ENCODE data around the gene WFIKKN2. TPM values are rescaled to one million over a fixed set of nuclear protein-coding genes. Genes with fewer than 3 reads are reported as not detected.

The WFIKKN2 gene
- total and polyA plus RNA-seq, 2 of the 13 experiments (the other 11 are each of a cell fraction or from before 2014, with no cell fraction given): not detected

DNA sequence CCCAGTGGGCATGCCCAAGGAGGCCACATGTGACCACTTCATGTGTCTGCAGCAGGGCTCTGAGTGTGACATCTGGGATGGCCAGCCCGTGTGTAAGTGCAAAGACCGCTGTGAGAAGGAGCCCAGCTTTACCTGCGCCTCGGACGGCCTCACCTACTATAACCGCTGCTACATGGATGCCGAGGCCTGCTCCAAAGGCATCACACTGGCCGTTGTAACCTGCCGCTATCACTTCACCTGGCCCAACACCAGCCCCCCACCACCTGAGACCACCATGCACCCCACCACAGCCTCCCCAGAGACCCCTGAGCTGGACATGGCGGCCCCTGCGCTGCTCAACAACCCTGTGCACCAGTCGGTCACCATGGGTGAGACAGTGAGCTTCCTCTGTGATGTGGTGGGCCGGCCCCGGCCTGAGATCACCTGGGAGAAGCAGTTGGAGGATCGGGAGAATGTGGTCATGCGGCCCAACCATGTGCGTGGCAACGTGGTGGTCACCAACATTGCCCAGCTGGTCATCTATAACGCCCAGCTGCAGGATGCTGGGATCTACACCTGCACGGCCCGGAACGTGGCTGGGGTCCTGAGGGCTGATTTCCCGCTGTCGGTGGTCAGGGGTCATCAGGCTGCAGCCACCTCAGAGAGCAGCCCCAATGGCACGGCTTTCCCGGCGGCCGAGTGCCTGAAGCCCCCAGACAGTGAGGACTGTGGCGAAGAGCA, 4.4 kb downstream of the WFIKKN2 start:
- peaks cover 11 to 83% of the 10 kb centered on the region in 2 experiments; a peak in 4 of 5 replicates for H3K27me3 ChIP-seq (ENCODE audit: control insufficient read depth in 1 of 2, insufficient read depth in 2 of 2, low read length in 2 of 2)
- 62% methylated on average over 22 of the region's 29 CpGs for WGBS (ENCODE audit: low lambda C conversion rate)
- DNase-seq (ENCODE audit: low spot score): no peak
- no peaks in the 10 kb centered on the region for H3K79me2 ChIP-seq (ENCODE audit: insufficient read depth, low read length)
- H3K4me1 ChIP-seq (ENCODE audit: insufficient read depth, low read length): peaks cover 65% of the 10 kb centered on the region
- no peak overlapping the region for H3K4me2 ChIP-seq (ENCODE audit: low read depth, low read length)
- no peak for ATAC-seq
- CTCF ChIA-PET (ENCODE audit: low intra/inter-chr PET ratio, low total read pairs): interaction anchor here (4.4 kb wide), 1 partner anchor 55 kb away, joined by 94 read pairs; no protein-coding TSS in a partner anchor
- in situ Hi-C loops (cut with HindIII; ENCODE audit: extremely low pct_ligation_motif_present, low pct_unique_long_range_greater_than_20kb) (loop anchor here (5.0 kb wide), 1 partner anchor 52 kb away; no protein-coding TSS in a partner anchor), intact Hi-C loops (cut with micrococcal nuclease; ENCODE audit: unreplicated experiment) (loop anchor here (5.0 kb wide), 1 partner anchor 37 kb away; no protein-coding TSS in a partner anchor)
- no peak for FAIRE-seq
- no peaks in the 10 kb centered on the region for H3K36me3 ChIP-seq (replicated peaks in 1 of 2; ENCODE audit: control insufficient read depth in 1 of 2, insufficient read depth in 2 of 2, low read length in 2 of 2)
- H3K9ac ChIP-seq (ENCODE audit: insufficient read depth, low read depth, low read length): no peak overlapping the region
- POLR2A ChIA-PET: no interaction called here
- TF ChIP-seq AGO2 (optimal IDR thresholded peaks at IDR 0.05; ENCODE audit: low read depth, low read length) (peak; percentile 2), SP4 (CRISPR knock-in tag; IDR thresholded peaks at IDR 0.05) (peak; percentile 33; the same call in 1 of the 2 replicates), ZBTB38 (CRISPR knock-in tag; IDR thresholded peaks at IDR 0.05) (0 out of 2 replicates have a peak, but pooled peaks have one; percentile 9), MEIS1 (CRISPR knock-in tag; IDR thresholded peaks at IDR 0.05; ENCODE audit: borderline replicate concordance) (no peak), HNRNPLL (IDR thresholded peaks at IDR 0.05; ENCODE audit: low read depth, low read length, poor library complexity, severe bottlenecking) (peak; percentile 15), ZNF572 (CRISPR knock-in tag; IDR thresholded peaks at IDR 0.05) (no peak), ZNF10 (CRISPR knock-in tag; IDR thresholded peaks at IDR 0.05; ENCODE audit: borderline replicate concordance, low read depth) (no peak)
- TF ChIP-seq, protein P1, sequence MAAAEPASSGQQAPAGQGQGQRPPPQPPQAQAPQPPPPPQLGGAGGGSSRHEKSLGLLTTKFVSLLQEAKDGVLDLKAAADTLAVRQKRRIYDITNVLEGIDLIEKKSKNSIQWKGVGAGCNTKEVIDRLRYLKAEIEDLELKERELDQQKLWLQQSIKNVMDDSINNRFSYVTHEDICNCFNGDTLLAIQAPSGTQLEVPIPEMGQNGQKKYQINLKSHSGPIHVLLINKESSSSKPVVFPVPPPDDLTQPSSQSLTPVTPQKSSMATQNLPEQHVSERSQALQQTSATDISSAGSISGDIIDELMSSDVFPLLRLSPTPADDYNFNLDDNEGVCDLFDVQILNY (CRISPR knock-in tag; conservative IDR thresholded peaks at IDR 0.05): no peak
- TF ChIP-seq, protein P2, sequence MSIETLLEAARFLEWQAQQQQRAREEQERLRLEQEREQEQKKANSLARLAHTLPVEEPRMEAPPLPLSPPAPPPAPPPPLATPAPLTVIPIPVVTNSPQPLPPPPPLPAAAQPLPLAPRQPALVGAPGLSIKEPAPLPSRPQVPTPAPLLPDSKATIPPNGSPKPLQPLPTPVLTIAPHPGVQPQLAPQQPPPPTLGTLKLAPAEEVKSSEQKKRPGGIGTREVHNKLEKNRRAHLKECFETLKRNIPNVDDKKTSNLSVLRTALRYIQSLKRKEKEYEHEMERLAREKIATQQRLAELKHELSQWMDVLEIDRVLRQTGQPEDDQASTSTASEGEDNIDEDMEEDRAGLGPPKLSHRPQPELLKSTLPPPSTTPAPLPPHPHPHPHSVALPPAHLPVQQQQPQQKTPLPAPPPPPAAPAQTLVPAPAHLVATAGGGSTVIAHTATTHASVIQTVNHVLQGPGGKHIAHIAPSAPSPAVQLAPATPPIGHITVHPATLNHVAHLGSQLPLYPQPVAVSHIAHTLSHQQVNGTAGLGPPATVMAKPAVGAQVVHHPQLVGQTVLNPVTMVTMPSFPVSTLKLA (IDR thresholded peaks at IDR 0.05): peak; percentile 28; the same call in 1 of the 2 replicates
- no peak overlapping the region for H3K27ac ChIP-seq (ENCODE audit: extremely low read length, insufficient read depth, low read length)
- no peaks in the 10 kb centered on the region for H3K9me3 ChIP-seq (ENCODE audit: low read length)
- no peaks in the 10 kb centered on the region for H4K20me1 ChIP-seq (ENCODE audit: insufficient read depth, low read length)
- BruUV-seq (replicated peaks): no TSS peak
- no peak overlapping the region for H3K4me3 ChIP-seq (replicated peaks in 1 of 3; ENCODE audit: insufficient read depth in 1 of 3, low read depth in 2 of 3, low read length in 3 of 3)
- H2AFZ ChIP-seq (ENCODE audit: low read length): no peak overlapping the region
